ENCODE data around the gene B3GNT8. TPM values are rescaled to one million over a fixed set of nuclear protein-coding genes. Genes with fewer than 3 reads are reported as not detected.

The B3GNT8 gene
- total RNA-seq, 2 donors from 2014 or later = 9.4 to 11.6 TPM

DNA sequence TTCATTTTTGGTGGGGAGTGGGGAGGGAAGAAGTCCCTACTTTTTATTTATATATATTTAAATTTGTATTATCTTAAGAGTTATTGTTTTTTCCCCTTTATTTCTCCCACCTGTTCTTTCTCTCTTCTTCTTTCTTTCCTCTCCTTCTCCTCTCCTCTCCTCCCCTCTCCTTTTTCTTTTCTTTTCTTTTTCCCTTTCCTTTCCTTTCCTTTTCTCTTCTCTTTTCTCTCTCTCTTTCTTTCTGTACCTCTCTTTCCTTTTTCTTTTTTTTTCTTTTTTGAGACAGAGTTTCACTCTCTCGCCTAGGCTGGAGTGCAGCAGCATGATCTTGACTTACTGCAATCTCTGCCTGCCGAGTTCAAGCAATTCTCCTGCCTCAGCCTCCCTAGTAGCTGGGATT, 27.6 kb downstream of the B3GNT8 start:
- DNase-seq (ENCODE audit: low spot score) = no peak
- TF ChIP-seq POLR2AphosphoS5 (IDR thresholded peaks at IDR 0.05) = no peak
- no peak for TF ChIP-seq POLR2A (IDR thresholded peaks at IDR 0.05)
- TF ChIP-seq, protein P1, sequence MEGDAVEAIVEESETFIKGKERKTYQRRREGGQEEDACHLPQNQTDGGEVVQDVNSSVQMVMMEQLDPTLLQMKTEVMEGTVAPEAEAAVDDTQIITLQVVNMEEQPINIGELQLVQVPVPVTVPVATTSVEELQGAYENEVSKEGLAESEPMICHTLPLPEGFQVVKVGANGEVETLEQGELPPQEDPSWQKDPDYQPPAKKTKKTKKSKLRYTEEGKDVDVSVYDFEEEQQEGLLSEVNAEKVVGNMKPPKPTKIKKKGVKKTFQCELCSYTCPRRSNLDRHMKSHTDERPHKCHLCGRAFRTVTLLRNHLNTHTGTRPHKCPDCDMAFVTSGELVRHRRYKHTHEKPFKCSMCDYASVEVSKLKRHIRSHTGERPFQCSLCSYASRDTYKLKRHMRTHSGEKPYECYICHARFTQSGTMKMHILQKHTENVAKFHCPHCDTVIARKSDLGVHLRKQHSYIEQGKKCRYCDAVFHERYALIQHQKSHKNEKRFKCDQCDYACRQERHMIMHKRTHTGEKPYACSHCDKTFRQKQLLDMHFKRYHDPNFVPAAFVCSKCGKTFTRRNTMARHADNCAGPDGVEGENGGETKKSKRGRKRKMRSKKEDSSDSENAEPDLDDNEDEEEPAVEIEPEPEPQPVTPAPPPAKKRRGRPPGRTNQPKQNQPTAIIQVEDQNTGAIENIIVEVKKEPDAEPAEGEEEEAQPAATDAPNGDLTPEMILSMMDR (IDR thresholded peaks at IDR 0.05) = no peak
- Histone ChIP-seq H3K27me3 (replicated peaks; ENCODE audit: insufficient read depth) (no peaks in the 10 kb centered on the region), H3K4me3 (no peak overlapping the region), H3K4me1 (replicated peaks) (peaks cover 5% of the 10 kb centered on the region), H3K9me3 (no peaks in the 10 kb centered on the region), H3K36me3 (no peaks in the 10 kb centered on the region), H3K27ac (no peak overlapping the region)
- 92% methylated on average over 2 of the region's 2 CpGs for WGBS
- intact Hi-C loops (cut with DNase I) = no loop called here

GRCh38 chr19:41399091-41399490, 28.1 kb downstream of the B3GNT8 start:
- TF ChIP-seq, protein P1 (IDR thresholded peaks at IDR 0.05) = no peak
- TF ChIP-seq POLR2A (IDR thresholded peaks at IDR 0.05) (no peak), POLR2AphosphoS5 (IDR thresholded peaks at IDR 0.05) (no peak)
- H3K27me3 ChIP-seq (replicated peaks; ENCODE audit: insufficient read depth) = no peaks in the 10 kb centered on the region
- H3K27ac ChIP-seq = no peak overlapping the region
- H3K4me3 ChIP-seq = peak overlapping the region; percentile 74 to 96
- no peak for DNase-seq (ENCODE audit: low spot score)
- no peaks in the 10 kb centered on the region for H3K36me3 ChIP-seq
- WGBS = 76% methylated on average over 3 of the region's 3 CpGs
- peaks cover 5% of the 10 kb centered on the region for H3K4me1 ChIP-seq (replicated peaks)
- H3K9me3 ChIP-seq = no peaks in the 10 kb centered on the region
- intact Hi-C loops (cut with DNase I) = no loop called here

GRCh38 chr19:41398598-41398997, 28.6 kb downstream of the B3GNT8 start:
- Histone ChIP-seq H3K27ac (peak overlapping the region; percentile 89 to 91), H3K4me3 (peak overlapping the region; percentile 74 to 96), H3K27me3 (replicated peaks; ENCODE audit: insufficient read depth) (no peaks in the 10 kb centered on the region), H3K9me3 (no peaks in the 10 kb centered on the region), H3K4me1 (replicated peaks) (peaks cover 5% of the 10 kb centered on the region), H3K36me3 (no peaks in the 10 kb centered on the region)
- intact Hi-C loops (cut with DNase I) = no loop called here
- DNase-seq (ENCODE audit: low spot score) = no peak
- TF ChIP-seq POLR2A (IDR thresholded peaks at IDR 0.05) (no peak), POLR2AphosphoS5 (IDR thresholded peaks at IDR 0.05) (no peak)
- TF ChIP-seq, protein P1 (IDR thresholded peaks at IDR 0.05) = no peak
- WGBS = 29% methylated on average over 3 of the region's 3 CpGs

GRCh38 chr19:41398050-41398418, 29.1 kb downstream of the B3GNT8 start:
- no peak for DNase-seq (ENCODE audit: low spot score)
- H3K36me3 ChIP-seq = no peaks in the 10 kb centered on the region
- no peaks in the 10 kb centered on the region for H3K27me3 ChIP-seq (replicated peaks; ENCODE audit: insufficient read depth)
- H3K27ac ChIP-seq = peak overlapping the region; percentile 89 to 91
- peaks cover 5% of the 10 kb centered on the region for H3K4me1 ChIP-seq (replicated peaks)
- H3K9me3 ChIP-seq = no peaks in the 10 kb centered on the region
- H3K4me3 ChIP-seq = peak overlapping the region; percentile 74 to 96
- TF ChIP-seq POLR2AphosphoS5 (IDR thresholded peaks at IDR 0.05) = no peak
- TF ChIP-seq POLR2A (IDR thresholded peaks at IDR 0.05) = no peak
- TF ChIP-seq, protein P1 (IDR thresholded peaks at IDR 0.05) = no peak
- intact Hi-C loops (cut with DNase I) = no loop called here
- 2% methylated on average over 5 of the region's 5 CpGs for WGBS
